Activated CD8-positive, alpha-beta memory T cell treated with anti-CD3 and anti-CD28 coated beads for 36 hours (primary cell): Measurements from ENCODE around the gene IRF1. TPM values are rescaled to one million over a fixed set of nuclear protein-coding genes. Genes with fewer than 3 reads are reported as not detected.

Experiments used
- CTCF ChIA-PET: fragments of 350-600 bp; sonication (Branson Sonifier 250); formaldehyde crosslinking; loops from one replicate; lab custom pipeline; 2021; ENCODE audit warnings: antibody characterized with exemption; lab: Charles Lee
- POLR2A ChIA-PET: fragments of 350-600 bp; sonication (Branson Sonifier 250); formaldehyde crosslinking; loops from one replicate; lab custom pipeline; 2021; ENCODE audit warnings: antibody characterized with exemption; lab: Charles Lee
- total RNA-seq, 2 experiments: library from RNA; stranded (reverse); gene quantifications; one replicate each; pipeline ENCODE4 v1.2.3, GENCODE V29; 2021

Gene IRF1
- total RNA-seq, 2 experiments from 2014 or later = 86.7 to 87.5 TPM

DNA sequence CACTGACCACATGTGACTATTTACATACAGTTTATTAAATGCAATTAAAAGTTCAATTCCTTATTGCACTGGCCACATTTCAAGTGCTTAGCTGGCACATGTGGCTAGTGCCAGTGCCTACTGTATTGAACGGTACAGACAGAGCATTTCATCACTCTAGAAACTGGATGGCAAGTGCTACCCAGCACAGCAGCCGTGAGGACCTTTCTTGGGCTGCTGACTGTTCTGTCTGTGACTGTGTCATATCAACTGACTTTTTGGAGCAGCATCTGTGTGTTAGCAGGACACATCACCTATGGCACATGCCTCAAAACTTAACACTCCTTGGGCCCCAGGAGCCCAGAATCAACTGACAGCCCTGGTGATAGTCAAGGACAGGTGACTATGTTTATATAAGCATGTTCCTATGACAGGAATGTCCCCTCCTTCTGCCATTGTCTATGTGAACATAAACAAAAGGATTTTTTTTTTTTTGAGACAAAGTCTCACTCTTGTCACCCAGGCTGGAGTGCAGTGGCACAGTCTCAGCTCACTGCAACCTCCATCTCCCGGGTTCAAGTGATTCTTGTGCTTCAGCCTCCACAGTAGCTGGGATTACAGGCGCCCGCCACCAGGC lies 8.9 kb downstream of the IRF1 start:
- POLR2A ChIA-PET = interaction anchor here (0.6 to 2.4 kb wide), 3 partner anchors 16 to 67 kb away, joined by 3 to 24 read pairs (median 3); no protein-coding TSS in a partner anchor
- CTCF ChIA-PET = interaction anchor here (1.0 to 4.1 kb wide), 4 partner anchors 15 to 55 kb away, joined by 3 to 22 read pairs (median 6); no protein-coding TSS in a partner anchor

DNA sequence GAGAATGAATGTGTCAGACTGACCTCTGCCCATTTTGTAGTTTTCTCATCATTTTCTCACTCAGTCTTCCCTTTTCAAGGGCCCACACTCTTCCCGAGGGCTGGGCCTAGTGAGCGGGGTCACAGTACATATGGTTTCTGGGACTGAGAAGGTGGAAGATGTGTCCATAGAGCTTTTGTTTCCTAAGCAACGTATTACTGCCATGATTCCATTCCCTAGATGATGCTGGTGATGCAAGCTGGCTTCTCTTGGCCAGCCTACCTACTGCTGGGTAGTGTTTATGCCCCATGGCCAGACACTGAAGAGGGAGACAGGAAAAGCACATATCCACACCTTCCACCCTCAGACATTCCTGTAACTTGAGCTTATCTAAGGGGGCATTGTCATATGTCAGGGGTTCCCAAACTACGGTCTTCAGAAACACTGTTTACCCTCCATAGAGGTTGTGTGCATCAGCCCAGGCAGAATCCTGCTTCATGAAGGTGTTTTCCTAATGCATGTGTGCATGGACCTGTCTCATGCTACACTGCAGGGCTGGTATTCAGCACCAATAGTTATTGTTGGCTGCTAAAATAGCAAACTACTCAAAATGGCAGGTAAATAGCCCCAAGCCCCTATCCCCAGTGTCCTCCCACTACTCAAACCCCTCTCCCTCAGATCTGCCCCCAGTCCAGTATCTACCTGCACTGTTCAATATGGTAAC lies 9.5 kb downstream of the IRF1 start:
- CTCF ChIA-PET = interaction anchor here (1.0 to 4.1 kb wide), 7 partner anchors 9 to 61 kb away, joined by 3 to 22 read pairs (median 5); partner anchors contain the start of gene IRF1
- POLR2A ChIA-PET = interaction anchor here (0.6 to 4.3 kb wide), 7 partner anchors 8 to 60 kb away, joined by 3 to 79 read pairs (median 8); partner anchors contain the start of gene IRF1

DNA sequence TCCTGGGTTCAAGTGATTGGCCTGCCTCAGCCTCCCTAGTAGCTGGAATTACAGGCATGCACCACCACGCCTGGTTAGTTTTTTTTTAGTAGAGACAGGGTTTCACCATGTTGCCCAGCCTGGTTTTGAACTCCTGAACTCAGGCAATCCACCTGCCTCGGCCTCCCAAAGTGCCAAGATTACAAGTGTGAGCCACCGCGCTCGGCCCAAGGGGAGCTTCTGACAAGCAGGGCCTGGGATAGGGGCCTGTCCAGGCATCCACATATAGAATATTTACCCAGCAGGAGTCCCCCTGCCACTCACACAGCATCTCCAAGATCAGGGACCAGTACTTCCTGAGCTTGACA lies 10.1 kb downstream of the IRF1 start:
- POLR2A ChIA-PET = interaction anchor here (0.7 to 4.3 kb wide), 9 partner anchors 9 to 66 kb away, joined by 3 to 79 read pairs (median 4); partner anchors contain the start of gene IRF1
- CTCF ChIA-PET = interaction anchor here (0.7 to 4.1 kb wide), 10 partner anchors 9 to 95 kb away, joined by 3 to 22 read pairs (median 4); partner anchors contain the start of gene IRF1

DNA sequence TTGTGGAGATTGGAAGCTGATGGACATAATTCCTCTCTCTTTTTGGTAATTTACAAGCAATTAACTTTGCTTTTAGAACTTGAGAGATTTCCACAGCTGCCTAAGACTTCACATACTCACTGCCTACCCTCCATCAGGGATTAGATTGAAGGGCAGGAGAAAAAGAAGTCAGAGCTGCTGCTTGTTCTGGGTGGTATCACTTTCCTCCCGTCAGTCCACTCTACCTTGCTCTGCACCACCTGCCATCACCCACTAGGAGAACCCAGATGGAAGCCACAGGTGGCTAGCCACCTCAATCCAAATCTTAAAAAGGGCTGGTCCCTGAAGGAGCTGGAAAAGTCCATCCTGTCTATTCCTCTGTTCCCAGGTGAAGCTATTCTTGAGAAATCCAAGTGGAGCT lies 10.5 kb downstream of the IRF1 start:
- CTCF ChIA-PET = interaction anchor here (0.7 to 4.1 kb wide), 10 partner anchors 10 to 94 kb away, joined by 3 to 22 read pairs (median 4); partner anchors contain the start of gene IRF1

DNA sequence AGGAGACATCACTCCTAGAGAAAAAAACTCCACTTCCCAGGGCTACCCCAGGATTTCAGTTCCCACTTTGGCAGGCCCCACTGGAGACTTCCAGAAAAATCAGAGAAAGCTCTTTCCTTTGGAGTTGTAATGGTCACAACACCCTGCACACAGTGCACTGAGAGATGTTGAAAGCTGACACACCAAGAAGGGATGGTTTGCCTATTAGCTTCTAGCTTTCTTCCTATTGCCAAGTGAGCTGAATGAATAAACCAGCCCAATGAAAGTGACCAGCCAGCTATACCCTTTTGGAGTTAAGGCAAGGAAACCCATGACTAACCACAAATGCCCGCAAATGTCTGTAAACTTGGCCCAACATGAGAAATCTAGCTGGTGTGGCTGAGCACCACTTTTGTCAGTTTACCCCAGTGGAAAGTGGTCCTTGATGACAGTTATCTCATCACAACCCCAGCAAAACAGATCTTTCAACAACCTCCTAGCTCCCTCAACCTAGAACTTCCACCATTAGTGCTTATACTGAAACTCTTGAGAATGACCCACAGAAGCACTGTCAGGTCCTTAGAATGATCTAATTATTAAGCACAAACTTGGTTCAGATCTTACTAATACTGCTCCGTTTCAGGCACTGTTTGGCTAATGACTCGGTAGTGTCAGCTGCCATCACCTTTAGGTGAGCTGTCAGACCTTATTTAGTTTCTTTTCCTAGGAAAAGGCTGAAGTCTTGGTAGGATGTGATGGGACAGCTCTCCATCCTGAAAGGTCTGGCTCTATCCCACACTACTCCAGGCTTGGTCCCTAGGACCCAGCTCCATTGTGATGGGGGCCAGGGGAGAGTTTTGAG lies 11.2 kb downstream of the IRF1 start:
- ChIA-PET CTCF (interaction anchor here (0.7 to 4.1 kb wide), 11 partner anchors 8 to 93 kb away, joined by 3 to 22 read pairs (median 5); partner anchors contain the start of gene IRF1), POLR2A (interaction anchor here (0.6 to 4.3 kb wide), 13 partner anchors 10 to 145 kb away, joined by 3 to 79 read pairs (median 4); partner anchors contain the start of gene IRF1)

More for the DNA sequence above, 10.5 kb downstream of the IRF1 start:
- POLR2A ChIA-PET = interaction anchor here (0.6 to 4.3 kb wide), 14 partner anchors 9 to 144 kb away, joined by 3 to 79 read pairs (median 4); partner anchors contain the start of gene IRF1

DNA sequence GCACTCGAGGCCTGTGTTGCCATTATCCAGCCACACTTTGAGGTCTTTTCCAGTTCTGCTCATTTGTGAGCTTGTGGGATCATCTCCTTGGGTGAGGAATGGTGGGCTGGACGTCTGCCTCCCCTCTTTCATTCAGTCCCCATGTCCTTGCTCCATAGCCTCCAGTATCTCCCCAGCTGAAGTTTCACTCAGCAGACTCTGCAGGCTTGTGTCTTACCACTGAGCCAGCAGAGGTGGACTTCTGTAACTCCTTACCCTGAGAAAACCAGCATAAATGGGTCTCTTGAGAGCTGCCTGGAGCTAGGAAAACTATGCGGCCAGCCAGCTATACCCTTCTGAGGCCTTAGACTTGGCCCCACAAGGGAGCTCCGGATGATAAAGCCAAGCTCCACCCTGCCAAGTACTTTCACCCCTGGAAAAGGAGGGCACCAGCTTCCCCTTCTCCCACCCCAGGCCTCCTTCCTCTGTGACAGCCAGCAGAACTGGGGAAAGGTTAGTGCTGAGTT lies 12.2 kb downstream of the IRF1 start:
- ChIA-PET POLR2A (interaction anchor here (0.9 to 4.3 kb wide), 8 partner anchors 9 to 70 kb away, joined by 3 to 79 read pairs (median 7); partner anchors contain the start of gene IRF1), CTCF (interaction anchor here (1.0 to 4.1 kb wide), 6 partner anchors 9 to 58 kb away, joined by 6 to 22 read pairs (median 6); partner anchors contain the start of gene IRF1)

DNA sequence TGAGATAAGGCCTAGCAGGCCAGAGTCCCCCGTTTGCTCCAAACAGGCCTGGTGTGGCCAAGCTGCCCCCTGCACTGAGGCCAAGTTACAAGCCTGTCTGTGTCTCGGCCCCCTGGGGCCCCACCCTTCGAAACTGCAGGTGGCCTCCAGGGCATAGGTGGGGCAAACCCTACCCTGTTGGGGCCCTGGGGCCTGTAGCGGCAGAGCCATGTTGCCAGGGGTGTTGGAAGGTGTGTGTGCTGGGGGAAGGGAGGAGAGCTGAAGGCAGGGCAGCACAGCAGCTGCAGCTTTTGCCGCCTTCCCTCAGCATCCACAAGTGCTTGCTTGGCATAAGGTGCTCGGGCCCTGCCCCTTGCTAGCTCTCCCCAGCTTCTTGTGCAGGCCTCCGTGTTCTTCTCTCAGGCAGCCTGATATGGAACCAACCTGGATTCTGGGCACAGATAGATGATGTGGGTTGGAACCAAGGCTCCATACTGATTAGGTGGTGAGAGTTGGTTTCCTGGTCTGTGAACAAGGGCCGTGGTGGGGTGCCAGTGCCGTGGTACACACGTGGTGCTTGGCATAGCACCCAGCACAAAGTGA lies 12.7 kb downstream of the IRF1 start:
- CTCF ChIA-PET = interaction anchor here (1.0 to 3.3 kb wide), 4 partner anchors 10 to 53 kb away, joined by 6 to 22 read pairs (median 6); partner anchors contain the start of gene IRF1

DNA sequence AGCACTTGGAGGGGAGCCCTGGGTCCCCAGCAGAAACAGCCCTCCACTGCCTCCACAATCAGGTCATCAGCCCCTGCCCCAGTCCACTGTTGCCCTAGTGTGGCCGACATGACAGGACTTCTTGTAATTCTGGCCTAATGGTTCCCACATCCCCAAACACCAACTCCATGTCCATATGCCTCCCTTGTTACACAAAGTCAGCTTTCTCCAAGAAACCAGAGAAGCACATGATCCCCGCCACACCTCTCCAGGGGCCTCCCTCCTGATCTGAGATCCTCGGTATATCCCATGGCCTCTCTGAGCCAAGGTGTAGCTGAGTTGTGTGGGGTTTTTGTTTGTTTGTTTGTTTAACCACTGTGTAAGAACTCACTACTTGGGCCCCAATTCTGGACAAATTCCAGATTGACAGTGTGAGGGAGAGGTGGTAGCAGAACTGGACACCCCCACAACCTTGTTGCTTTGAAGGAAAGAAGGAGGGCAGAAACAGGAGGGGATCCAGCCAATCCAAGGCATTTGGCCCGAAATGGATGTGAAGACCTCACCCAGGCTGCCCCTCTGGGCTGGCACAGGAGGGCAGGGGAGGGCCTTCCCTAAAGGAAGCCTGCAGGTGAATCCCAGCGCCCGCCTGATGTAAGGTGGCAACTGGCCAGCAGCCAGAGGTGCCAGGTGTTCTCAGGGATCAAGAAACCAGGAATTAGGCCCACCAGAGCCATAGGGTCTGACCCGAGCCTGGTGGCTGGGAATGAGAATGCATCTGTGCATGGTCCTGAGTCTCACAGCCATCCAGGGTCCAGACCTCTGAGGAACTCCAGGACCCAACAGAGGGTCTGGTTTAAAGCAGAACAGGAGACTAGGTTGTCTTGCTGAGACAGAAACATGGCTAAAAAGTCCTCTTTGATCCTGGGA lies 13.4 kb downstream of the IRF1 start:
- ChIA-PET CTCF (interaction anchor here (0.8 to 1.3 kb wide), 4 partner anchors 11 to 52 kb away, joined by 4 to 7 read pairs (median 5); partner anchors contain the start of gene IRF1), POLR2A (interaction anchor here (0.6 to 4.3 kb wide), 5 partner anchors 11 to 486 kb away, joined by 3 to 79 read pairs (median 22); partner anchors contain the start of gene IRF1)

More for the DNA sequence above, 12.7 kb downstream of the IRF1 start:
- POLR2A ChIA-PET = interaction anchor here (0.6 to 4.3 kb wide), 8 partner anchors 8 to 485 kb away, joined by 3 to 79 read pairs (median 9); partner anchors contain the start of gene IRF1

DNA sequence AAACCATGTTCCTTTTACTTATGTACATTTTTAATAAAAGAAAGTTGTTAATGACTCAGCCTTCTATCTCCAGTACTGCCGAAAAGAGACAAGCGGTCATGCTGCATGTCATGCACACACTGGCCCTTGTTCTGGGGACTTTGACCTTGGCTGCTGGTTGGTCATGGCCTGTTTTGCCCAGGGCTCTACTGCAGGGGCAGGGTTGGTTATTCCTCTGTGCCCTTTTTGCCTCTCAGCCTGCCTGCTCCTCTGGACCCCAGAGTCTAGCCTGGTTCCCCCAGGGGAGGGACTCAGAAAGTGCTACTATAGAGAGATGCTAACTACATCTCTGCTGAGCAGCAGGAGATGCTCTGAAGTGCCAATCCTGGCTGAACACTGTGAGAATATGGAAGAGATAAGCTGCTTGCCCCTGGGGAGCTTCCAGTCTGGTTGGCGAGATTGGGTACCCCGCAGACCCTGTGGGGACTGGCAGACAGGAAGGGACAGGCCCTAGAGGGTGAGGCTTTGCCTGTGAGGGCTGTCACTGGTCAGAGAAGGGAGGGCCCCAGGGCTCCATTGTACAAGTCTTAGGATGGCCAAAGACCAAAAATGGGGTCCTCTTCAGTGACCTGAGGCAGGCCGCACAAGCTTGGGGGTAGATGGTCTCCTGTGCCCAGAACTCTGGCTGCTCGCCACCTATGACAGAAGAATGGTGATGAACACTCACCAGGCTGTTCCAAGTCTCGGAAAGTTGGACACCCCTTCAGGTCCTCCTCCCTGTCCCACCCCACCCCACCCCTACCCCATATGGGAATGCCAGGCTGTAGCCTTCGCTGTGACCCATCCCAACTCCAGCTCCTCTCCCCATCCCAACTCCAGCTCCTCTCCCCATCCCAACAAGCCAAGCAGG lies 14.3 kb downstream of the IRF1 start:
- ChIA-PET CTCF (interaction anchor here (0.8 to 1.1 kb wide), 2 partner anchors 10 to 14 kb away, joined by 4 read pairs; partner anchors contain the start of gene IRF1), POLR2A (no interaction called here)

DNA sequence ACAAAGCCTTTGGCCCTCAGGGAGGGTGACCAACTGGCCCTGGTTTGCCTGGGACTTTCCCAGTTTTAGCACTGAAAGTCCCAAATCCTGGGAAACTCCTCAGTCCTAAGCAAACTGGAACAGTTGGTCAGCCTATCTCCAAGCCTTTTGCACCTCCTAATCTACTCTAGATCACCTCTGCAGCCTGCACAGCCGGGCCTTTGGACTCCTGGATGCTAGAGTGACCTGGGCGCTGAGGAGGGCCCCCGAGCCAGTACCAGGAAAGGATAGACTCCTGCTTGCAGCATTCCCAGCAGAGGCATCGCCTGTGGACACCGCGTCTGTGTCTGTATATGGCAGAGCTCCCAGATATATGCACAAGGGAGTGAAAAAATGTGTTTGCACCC lies 15.1 kb downstream of the IRF1 start:
- CTCF ChIA-PET = interaction anchor here (0.9 to 3.7 kb wide), 3 partner anchors 9 to 88 kb away, joined by 3 to 13 read pairs (median 4); no protein-coding TSS in a partner anchor
- POLR2A ChIA-PET = interaction anchor here (0.6 to 1.6 kb wide), 3 partner anchors 9 to 48 kb away, joined by 3 to 4 read pairs (median 4); no protein-coding TSS in a partner anchor

DNA sequence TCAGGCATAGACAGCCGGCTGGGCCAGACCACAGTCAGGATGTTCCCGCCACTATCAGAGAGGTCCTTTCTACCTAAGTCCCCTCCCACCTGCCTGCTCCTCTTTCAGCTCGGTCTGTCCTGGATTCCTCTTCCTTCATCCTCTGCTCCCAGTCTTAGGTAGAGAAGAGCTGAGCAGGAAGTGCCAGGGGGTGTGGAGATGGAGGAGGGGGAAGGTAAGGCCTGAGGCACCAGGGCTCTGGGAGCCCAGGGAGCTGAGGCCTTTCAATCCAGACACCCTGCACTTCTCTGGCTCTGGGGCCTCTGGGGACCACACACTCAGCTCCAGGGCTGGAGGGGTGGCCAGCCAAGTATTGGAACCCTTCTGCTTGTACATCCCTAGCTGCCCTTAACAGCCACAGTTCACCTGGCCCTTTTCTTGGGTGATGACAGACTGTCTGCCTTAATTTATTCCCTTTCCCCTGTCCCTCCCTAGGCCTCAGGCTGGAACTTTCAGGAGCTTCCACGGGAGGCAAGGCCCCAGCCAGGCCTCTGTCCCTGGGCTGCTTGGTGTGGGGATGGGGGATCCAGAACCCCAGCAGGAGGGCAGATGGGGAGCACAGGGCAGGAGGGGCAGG lies 15.6 kb downstream of the IRF1 start:
- CTCF ChIA-PET = interaction anchor here (0.9 to 3.7 kb wide), 4 partner anchors 9 to 88 kb away, joined by 3 to 13 read pairs (median 4); no protein-coding TSS in a partner anchor
- POLR2A ChIA-PET = interaction anchor here (0.6 to 1.6 kb wide), 4 partner anchors 8 to 47 kb away, joined by 3 to 4 read pairs (median 4); no protein-coding TSS in a partner anchor

DNA sequence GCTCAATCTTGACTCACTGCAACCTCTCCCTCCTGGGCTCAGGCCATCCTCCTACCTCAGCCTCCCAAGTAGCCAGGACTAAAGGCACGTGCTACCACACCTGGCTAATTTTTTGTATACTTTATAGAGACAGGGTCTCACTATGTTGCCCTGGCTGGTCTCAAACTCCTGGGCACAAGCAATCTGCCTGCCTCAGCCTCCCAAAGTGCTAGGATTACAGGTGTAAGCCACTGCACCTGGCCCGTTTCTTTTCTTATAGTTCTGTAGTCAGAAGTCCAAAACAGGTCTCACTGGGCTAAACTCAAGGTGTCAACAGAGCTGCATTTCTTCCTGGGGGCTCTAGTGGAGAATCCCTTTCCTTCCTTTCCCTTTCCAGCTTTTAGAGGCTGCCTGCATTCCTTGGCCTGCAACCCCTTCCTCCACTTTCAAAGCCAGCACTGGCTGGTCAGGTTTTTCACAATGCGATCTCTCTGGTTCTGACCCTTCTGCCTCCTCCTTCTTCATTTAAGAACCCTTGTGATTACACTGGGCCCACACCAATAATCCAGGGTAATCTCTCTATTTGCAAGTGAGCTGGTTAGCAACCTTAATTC lies 16.3 kb downstream of the IRF1 start:
- ChIA-PET POLR2A (interaction anchor here (0.9 to 2.4 kb wide), 5 partner anchors 8 to 49 kb away, joined by 3 to 14 read pairs (median 3); partner anchors contain the start of gene IRF1), CTCF (interaction anchor here (0.9 to 5.6 kb wide), 6 partner anchors 8 to 87 kb away, joined by 3 to 27 read pairs (median 8); partner anchors contain the start of gene IRF1)

DNA sequence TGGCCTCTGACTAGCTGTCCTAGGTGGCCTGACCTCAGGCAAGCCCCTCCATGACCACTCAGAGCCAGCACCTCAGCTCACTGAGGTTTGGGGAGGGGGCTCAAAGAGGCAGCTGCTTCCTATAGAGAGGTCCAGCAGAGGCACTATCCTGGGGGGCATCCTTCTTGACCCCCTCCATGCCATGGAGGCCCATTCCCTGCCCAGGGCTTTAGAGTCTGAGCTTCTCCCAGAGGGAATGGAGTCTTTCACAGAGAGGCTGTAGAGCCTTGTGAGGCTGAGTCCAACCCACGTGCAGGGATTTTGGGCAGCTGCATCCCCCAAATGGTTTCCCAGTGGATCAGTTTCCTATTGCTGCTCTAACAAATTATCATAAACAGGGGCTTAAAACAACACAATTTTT lies 16.9 kb downstream of the IRF1 start:
- POLR2A ChIA-PET = interaction anchor here (0.9 to 2.4 kb wide), 5 partner anchors 7 to 48 kb away, joined by 3 to 14 read pairs (median 3); partner anchors contain the start of gene IRF1

More for the DNA sequence above, 16.9 kb downstream of the IRF1 start:
- CTCF ChIA-PET = interaction anchor here (1.0 to 5.6 kb wide), 6 partner anchors 9 to 48 kb away, joined by 3 to 27 read pairs (median 8); partner anchors contain the start of gene IRF1
